H9 (cell line): ENCODE data around the gene ZNF26. TPM values are rescaled to one million over a fixed set of nuclear protein-coding genes. Genes with fewer than 3 reads are reported as not detected.

Experiments
- DNase-seq: peaks from one replicate; pipeline ENCODE4 v3.0.0-alpha.2; 2017
- H2AFZ ChIP-seq: one replicate; pipeline ENCODE4 v1.6.1; 2013; ENCODE audit warnings: mild to moderate bottlenecking, low read length, control low read depth, moderate library complexity
- H2AK5ac ChIP-seq: 2 replicates; pipeline ENCODE4 v1.6.1; 2013; ENCODE audit warnings: low read length, control low read depth, mixed read lengths; ENCODE audit not compliant: insufficient read length
- H2BK120ac ChIP-seq: one replicate; pipeline ENCODE4 v1.6.1; 2013; ENCODE audit warnings: low read depth, mild to moderate bottlenecking, low read length, control low read depth, inconsistent platforms; ENCODE audit not compliant: poor library complexity, severe bottlenecking
- H2BK12ac ChIP-seq: 2 replicates; pipeline ENCODE4 v1.6.1; 2013; ENCODE audit warnings: low read length, control low read depth, mixed read lengths, low read depth; ENCODE audit not compliant: insufficient read length
- H2BK15ac ChIP-seq: 2 replicates; pipeline ENCODE4 v1.6.1; 2013; ENCODE audit warnings: low read depth, low read length, control low read depth
- H2BK20ac ChIP-seq: one replicate; pipeline ENCODE4 v1.6.1; 2013; ENCODE audit warnings: low read depth, mild to moderate bottlenecking, low read length, control low read depth, inconsistent platforms; ENCODE audit not compliant: poor library complexity, severe bottlenecking
- H2BK5ac ChIP-seq: 2 replicates; pipeline ENCODE4 v1.6.1; 2013; ENCODE audit warnings: low read length, control low read depth, mixed read lengths; ENCODE audit not compliant: insufficient read length
- H3K14ac ChIP-seq: 2 replicates; pipeline ENCODE4 v1.6.1; 2013; ENCODE audit warnings: low read length, control low read depth; ENCODE audit not compliant: insufficient read depth
- H3K18ac ChIP-seq: 2 replicates; pipeline ENCODE4 v1.6.1; 2013; ENCODE audit warnings: low read depth, mild to moderate bottlenecking, mixed read lengths, low read length, control low read depth; ENCODE audit not compliant: insufficient read length
- H3K23ac ChIP-seq: 2 replicates; pipeline ENCODE4 v1.6.1; 2013; ENCODE audit warnings: low read length, control low read depth, mixed read lengths, low read depth; ENCODE audit not compliant: insufficient read length
- H3K23me2 ChIP-seq: 2 replicates; pipeline ENCODE4 v1.6.1; 2013; ENCODE audit warnings: low read depth, mild to moderate bottlenecking, mixed read lengths, low read length, control low read depth; ENCODE audit not compliant: insufficient read length, poor library complexity, severe bottlenecking
- H3K27ac ChIP-seq: 2 replicates; pipeline ENCODE4 v1.5.1; 2013; ENCODE audit warnings: low read length, control low read depth, mixed read lengths, low read depth; ENCODE audit not compliant: insufficient read length
- H3K27me3 ChIP-seq: 2 replicates; pipeline ENCODE4 v1.6.1; 2013; ENCODE audit warnings: low read length, control low read depth, inconsistent platforms; ENCODE audit not compliant: insufficient read depth
- H3K4ac ChIP-seq: 2 replicates; pipeline ENCODE4 v1.6.1; 2013; ENCODE audit warnings: low read depth, mild to moderate bottlenecking, control low read depth, inconsistent platforms, low read length, moderate library complexity
- H3K4me1 ChIP-seq: 2 replicates; pipeline ENCODE4 v1.6.1; 2013; ENCODE audit warnings: low read length, control low read depth, inconsistent platforms; ENCODE audit not compliant: insufficient read depth
- H3K4me2 ChIP-seq: 2 replicates; pipeline ENCODE4 v1.6.1; 2013; ENCODE audit warnings: low read length, control low read depth, mixed read lengths; ENCODE audit not compliant: insufficient read length, insufficient read depth
- H3K56ac ChIP-seq: 2 replicates; pipeline ENCODE4 v1.6.1; 2013; ENCODE audit warnings: low read depth, mild to moderate bottlenecking, mixed read lengths, low read length, control low read depth; ENCODE audit not compliant: insufficient read length
- H3K79me1 ChIP-seq: 2 replicates; pipeline ENCODE4 v1.6.1; 2013; ENCODE audit warnings: low read depth, mild to moderate bottlenecking, moderate library complexity, low read length, control low read depth, inconsistent platforms; ENCODE audit not compliant: insufficient read depth, poor library complexity, severe bottlenecking
- H3K79me2 ChIP-seq: 2 replicates; pipeline ENCODE4 v1.6.1; 2013; ENCODE audit warnings: low read length, control low read depth, inconsistent platforms; ENCODE audit not compliant: insufficient read depth
- H3K9ac ChIP-seq: 2 replicates; pipeline ENCODE4 v1.6.1; 2013; ENCODE audit warnings: low read length, control low read depth, mixed read lengths; ENCODE audit not compliant: insufficient read length; ENCODE audit errors: extremely low read depth
- H3K9me3 ChIP-seq: one replicate; pipeline ENCODE4 v1.6.1; 2013; ENCODE audit warnings: low read depth, low read length, inconsistent platforms; ENCODE audit not compliant: control insufficient read depth
- H3T11ph ChIP-seq: one replicate; pipeline ENCODE4 v1.6.1; 2013; ENCODE audit warnings: mild to moderate bottlenecking, low read length, control low read depth, inconsistent platforms
- H4K20me1 ChIP-seq: one replicate; pipeline ENCODE4 v1.6.1; 2013; ENCODE audit not compliant: control insufficient read depth, insufficient read length, insufficient read depth
- H4K5ac ChIP-seq: 2 replicates; pipeline ENCODE4 v1.6.1; 2013; ENCODE audit warnings: low read depth, mild to moderate bottlenecking, mixed read lengths, low read length, control low read depth; ENCODE audit not compliant: insufficient read length
- H4K8ac ChIP-seq: replicated peaks from 2 replicates; pipeline ENCODE4 v1.6.1; 2013; ENCODE audit warnings: low read length, control low read depth, mixed read lengths, low read depth; ENCODE audit not compliant: insufficient read length
- H4K91ac ChIP-seq: 2 replicates; pipeline ENCODE4 v1.6.1; 2013; ENCODE audit warnings: low read depth, mild to moderate bottlenecking, moderate library complexity, mixed read lengths, low read length, control low read depth; ENCODE audit not compliant: insufficient read length
- H3K27ac Mint-ChIP-seq, 3 experiments: 2 replicates in 2 of 3; 3 replicates in 1 of 3; pipeline ENCODE4 v1.8.0; 2020 to 2021; ENCODE audit warnings: mixed read lengths in 3 of 3, mild to moderate bottlenecking in 1 of 3, moderate library complexity in 1 of 3
- H3K27me3 Mint-ChIP-seq: 2 replicates; pipeline ENCODE4 v1.8.0; 2021; ENCODE audit warnings: low read depth, mild to moderate bottlenecking, moderate library complexity, mixed read lengths
- H3K36me3 Mint-ChIP-seq, 3 experiments: 2 replicates in 2 of 3; 3 replicates in 1 of 3; pipeline ENCODE4 v1.8.0; 2020 to 2021; ENCODE audit warnings: low read depth in 3 of 3, mixed read lengths in 3 of 3; ENCODE audit not compliant: insufficient read depth in 1 of 3
- H3K4me1 Mint-ChIP-seq, 2 experiments: 2 replicates each; pipeline ENCODE4 v1.8.0; 2020; ENCODE audit warnings: mixed read lengths in 2 of 2
- H3K4me3 Mint-ChIP-seq, 2 experiments: 2 replicates in 1 of 2; 3 replicates in 1 of 2; pipeline ENCODE4 v1.8.0; 2020 to 2021; ENCODE audit warnings: mild to moderate bottlenecking in 2 of 2, mixed read lengths in 2 of 2, moderate library complexity in 1 of 2
- H3K9me3 Mint-ChIP-seq, 2 experiments: 2 replicates in 1 of 2; 3 replicates in 1 of 2; pipeline ENCODE4 v1.8.0; 2020; ENCODE audit warnings: mild to moderate bottlenecking in 2 of 2, mixed read lengths in 2 of 2, moderate library complexity in 1 of 2
- WGBS: extraction: QIAGEN DNeasy Blood & Tissue Kit; methylation state at CpG from one replicate; pipeline ENCODE4 v1.1.7; 2013; ENCODE audit warnings: missing lambda C conversion rate, low lambda C conversion rate, mixed read lengths; ENCODE audit not compliant: insufficient read length; ENCODE audit errors: extremely low coverage; 5-methylcytosine and 5-hydroxymethylcytosine counted together
- total RNA-seq: library from RNA; stranded (reverse); gene quantifications from 2 replicates; pipeline ENCODE4 v1.2.1, GENCODE V29; 2021
- TF ChIP-seq, protein P1 (sequence below): fragments of 200-600 bp; sonication (generic); conservative IDR thresholded peaks from 3 replicates; pipeline ENCODE4 v1.8.0; 2021; ENCODE audit warnings: antibody characterized with exemption, mild to moderate bottlenecking

The ZNF26 gene
- total RNA-seq, 1 experiment from 2014 or later = 13.2 TPM

DNA sequence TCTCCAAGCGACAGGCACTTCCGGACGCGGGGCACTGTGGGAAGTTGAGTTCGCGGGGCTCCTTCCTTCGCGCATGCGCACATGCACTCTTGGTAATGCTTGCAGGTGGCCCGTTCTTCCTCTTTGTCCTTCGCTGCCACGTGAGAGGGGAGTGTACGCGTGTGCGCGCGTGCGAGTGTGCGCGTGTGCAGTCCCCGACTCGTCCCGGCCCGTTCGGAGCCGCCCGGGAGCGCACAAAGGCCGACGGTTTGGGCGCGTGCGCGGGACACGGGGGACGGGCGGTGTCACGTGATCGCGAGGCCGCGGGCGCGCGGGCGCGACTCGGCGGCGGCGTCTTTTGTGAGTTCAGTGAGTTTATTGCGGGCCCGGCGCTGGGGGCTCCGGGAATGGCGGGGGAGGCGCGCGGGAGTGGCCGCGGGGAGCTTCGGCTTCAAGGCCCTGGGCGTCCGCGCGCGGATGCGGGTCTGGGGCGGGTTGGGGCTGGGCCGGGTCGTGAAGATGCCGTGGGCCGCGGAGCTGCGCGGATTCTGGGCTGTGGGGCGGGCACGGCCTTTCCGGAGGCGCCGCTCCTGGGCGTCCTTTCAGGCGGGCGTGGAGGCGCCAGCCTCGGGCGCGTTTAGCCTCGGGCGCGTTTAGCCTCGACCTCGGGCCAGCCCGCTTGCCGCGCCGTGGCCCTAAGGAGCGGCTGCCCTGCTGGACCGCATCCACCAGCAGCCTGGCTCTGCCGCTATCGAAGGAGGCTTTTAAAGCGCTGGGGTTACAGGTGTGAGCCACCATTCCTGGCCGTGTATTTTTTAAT lies 51.2 kb downstream of the ZNF26 start, which contains the start of gene ZNF84:
ZNF84 (plus strand) TSS at position 303 of the 799 bp plus-strand sequence. CDS start 3,959 bp downstream, outside the sequence.
- H3K27ac ChIP-seq = peak within 1 kb of the TSS; percentile 46
- no peak within 1 kb of the TSS; the same call in 1 of the 2 replicates for H3K4ac ChIP-seq
- H2BK5ac ChIP-seq = no peak within 1 kb of the TSS
- H3K79me1 ChIP-seq = no peaks in the 10 kb centered on the region
- H2BK20ac ChIP-seq = no peak within 1 kb of the TSS
- peaks cover 22% of the 10 kb centered on the region for H3K9me3 ChIP-seq
- H3K9ac ChIP-seq = peak within 1 kb of the TSS; percentile 93
- H2BK120ac ChIP-seq = no peak within 1 kb of the TSS
- no peaks in the 10 kb centered on the region for H3K27me3 ChIP-seq
- H4K91ac ChIP-seq = no peak within 1 kb of the TSS
- no peak within 1 kb of the TSS for H3K56ac ChIP-seq
- no peaks in the 10 kb centered on the region for H3K23me2 ChIP-seq
- peak; percentile 96 for DNase-seq
- no peak within 1 kb of the TSS for H3K23ac ChIP-seq
- H3K4me3 Mint-ChIP-seq = peak within 1 kb of the TSS; percentile 85 to 97
- no peaks in the 10 kb centered on the region for H3K4me1 ChIP-seq
- H2BK15ac ChIP-seq = no peak within 1 kb of the TSS
- H2BK12ac ChIP-seq = no peak within 1 kb of the TSS
- no CpG with 5 or more reads among the region's 103 CpGs for WGBS
- peaks cover 34 to 53% (median 44%) of the 10 kb centered on the region in 3 experiments for H3K36me3 Mint-ChIP-seq
- peak within 1 kb of the TSS; percentile 98 for H3K14ac ChIP-seq
- TF ChIP-seq, protein P1, sequence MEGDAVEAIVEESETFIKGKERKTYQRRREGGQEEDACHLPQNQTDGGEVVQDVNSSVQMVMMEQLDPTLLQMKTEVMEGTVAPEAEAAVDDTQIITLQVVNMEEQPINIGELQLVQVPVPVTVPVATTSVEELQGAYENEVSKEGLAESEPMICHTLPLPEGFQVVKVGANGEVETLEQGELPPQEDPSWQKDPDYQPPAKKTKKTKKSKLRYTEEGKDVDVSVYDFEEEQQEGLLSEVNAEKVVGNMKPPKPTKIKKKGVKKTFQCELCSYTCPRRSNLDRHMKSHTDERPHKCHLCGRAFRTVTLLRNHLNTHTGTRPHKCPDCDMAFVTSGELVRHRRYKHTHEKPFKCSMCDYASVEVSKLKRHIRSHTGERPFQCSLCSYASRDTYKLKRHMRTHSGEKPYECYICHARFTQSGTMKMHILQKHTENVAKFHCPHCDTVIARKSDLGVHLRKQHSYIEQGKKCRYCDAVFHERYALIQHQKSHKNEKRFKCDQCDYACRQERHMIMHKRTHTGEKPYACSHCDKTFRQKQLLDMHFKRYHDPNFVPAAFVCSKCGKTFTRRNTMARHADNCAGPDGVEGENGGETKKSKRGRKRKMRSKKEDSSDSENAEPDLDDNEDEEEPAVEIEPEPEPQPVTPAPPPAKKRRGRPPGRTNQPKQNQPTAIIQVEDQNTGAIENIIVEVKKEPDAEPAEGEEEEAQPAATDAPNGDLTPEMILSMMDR = no peak
- no peak within 1 kb of the TSS for H2AFZ ChIP-seq
- no peak within 1 kb of the TSS for H4K8ac ChIP-seq
- peak within 1 kb of the TSS; percentile 84 for H4K5ac ChIP-seq
- peak within 1 kb of the TSS; percentile 34 for H3K4me2 ChIP-seq
- peak within 1 kb of the TSS; percentile 86 for H3T11ph ChIP-seq
- peaks cover 56 to 74% of the 10 kb centered on the region in 2 experiments for H3K9me3 Mint-ChIP-seq
- no peaks in the 10 kb centered on the region; a peak in 1 of 4 replicates for H3K4me1 Mint-ChIP-seq
- H3K27me3 Mint-ChIP-seq = peaks cover 17% of the 10 kb centered on the region
- H3K27ac Mint-ChIP-seq = peak within 1 kb of the TSS; percentile 99 to 100 (median 99)
- H4K20me1 ChIP-seq = no peaks in the 10 kb centered on the region
- H3K18ac ChIP-seq = peak within 1 kb of the TSS; percentile 100
- no peak within 1 kb of the TSS for H2AK5ac ChIP-seq
- H3K79me2 ChIP-seq = peaks cover 12% of the 10 kb centered on the region; the same call in 1 of the 2 replicates
